GM18951 (cell line): ENCODE measurements around the gene UNCX.
"Not testable (repeated sequence)": the region's sequence is repeated elsewhere in the genome, so short reads cannot be mapped to it uniquely, and the experiment has no call there.

Experiments used
- POLR2A ChIP-seq: IDR thresholded peaks from 4 replicates; pipeline ENCODE4 v1.6.1; 2011; ENCODE audit warnings: mild to moderate bottlenecking; ENCODE audit not compliant: insufficient read length, insufficient read depth; ENCODE audit errors: extremely low read depth
- in situ Hi-C: fragments of 300-500 bp; cut with MboI; formaldehyde crosslinking; loops from one replicate; pipeline ENCODE4 v1.12.0; 2022; ENCODE audit warnings: low sequenced_read_pairs, mixed read lengths, inconsistent platforms; ENCODE audit not compliant: unreplicated experiment

UNCX gene

GRCh38 chr7:1232623-1233332 is at the start of gene UNCX:
Gene UNCX (plus strand): TSS chr7:1232872. CDS start chr7:1233018, 146 bp downstream.
- TF ChIP-seq POLR2A: no peak
- in situ Hi-C loops: loop anchor here (25.0 kb wide), 1 partner anchor 180 kb away; no protein-coding TSS in a partner anchor

GRCh38 chr7:1187127-1187526 is 45.5 kb upstream of the UNCX start:
- in situ Hi-C loops: no loop called here
- TF ChIP-seq POLR2A: no peak

GRCh38 chr7:1188720-1189294 is 43.9 kb upstream of the UNCX start:
- in situ Hi-C loops: no loop called here
- no peak for TF ChIP-seq POLR2A

- in situ Hi-C loops: no loop called here
- TF ChIP-seq POLR2A: no peak
These were observed 42.5 kb upstream of the UNCX start for GRCh38 chr7:1189986-1190772.

GRCh38 chr7:1192171-1192676 is 40.4 kb upstream of the UNCX start:
- in situ Hi-C loops: no loop called here
- TF ChIP-seq POLR2A: no peak

GRCh38 chr7:1193593-1194424 is 38.9 kb upstream of the UNCX start:
- TF ChIP-seq POLR2A: no peak
- in situ Hi-C loops: no loop called here

GRCh38 chr7:1196441-1196840 is 36.2 kb upstream of the UNCX start:
- in situ Hi-C loops: not testable (repeated sequence)

- TF ChIP-seq POLR2A: no peak
- in situ Hi-C loops: no loop called here
These were observed 35.7 kb upstream of the UNCX start for GRCh38 chr7:1196950-1197349.

GRCh38 chr7:1197997-1198625 is 34.6 kb upstream of the UNCX start:
- in situ Hi-C loops: no loop called here
- no peak for TF ChIP-seq POLR2A

GRCh38 chr7:1200045-1200444 is 32.6 kb upstream of the UNCX start:
- no peak for TF ChIP-seq POLR2A
- in situ Hi-C loops: no loop called here

GRCh38 chr7:1201916-1202315 is 30.8 kb upstream of the UNCX start:
- in situ Hi-C loops: no loop called here
- no peak for TF ChIP-seq POLR2A

- in situ Hi-C loops: not testable (repeated sequence)
These were observed 29.8 kb upstream of the UNCX start for GRCh38 chr7:1202914-1203313.

- TF ChIP-seq POLR2A: no peak
- in situ Hi-C loops: no loop called here
These were observed 28.1 kb upstream of the UNCX start for GRCh38 chr7:1204460-1205140.

GRCh38 chr7:1205742-1206141 is 26.9 kb upstream of the UNCX start:
- in situ Hi-C loops: not testable (repeated sequence)
